ENCODE results near the gene GCHFR.

GCHFR gene

GRCh38 chr15:40772014-40772413 is 8.1 kb downstream of the GCHFR start:
- intact Hi-C loops (cut with DNase I), result no loop called here
- peak in 2 of 42 donors; percentile 23 to 30 for DNase-seq

GRCh38 chr15:40773496-40773895 is 9.6 kb downstream of the GCHFR start:
- no peak for DNase-seq
- intact Hi-C loops (cut with DNase I), result no loop called here

- intact Hi-C loops (cut with DNase I), result no loop called here
- no peak for DNase-seq
Measured at GRCh38 chr15:40773902-40774301, 10.0 kb downstream of the GCHFR start.

- intact Hi-C loops (cut with DNase I), result no loop called here
- DNase-seq, result peak in 25 of 42 donors; percentile 17 to 81 (median 47)
Measured at GRCh38 chr15:40775007-40775406, 11.1 kb downstream of the GCHFR start.

- intact Hi-C loops (cut with DNase I), result no loop called here
- no peak for DNase-seq
Measured at GRCh38 chr15:40775740-40776536, 12.1 kb downstream of the GCHFR start.

GRCh38 chr15:40776537-40777141 is 12.8 kb downstream of the GCHFR start:
- intact Hi-C loops (cut with DNase I), result no loop called here
- DNase-seq, result no peak

- intact Hi-C loops (cut with DNase I), result no loop called here
- DNase-seq, result peak in 41 of 42 donors; percentile 38 to 80 (median 62)
Measured at GRCh38 chr15:40782609-40783227, 18.9 kb downstream of the GCHFR start.

- intact Hi-C loops (cut with DNase I), result no loop called here
- no peak for DNase-seq
Measured at GRCh38 chr15:40785164-40785563, 21.3 kb downstream of the GCHFR start.

- intact Hi-C loops (cut with DNase I), result no loop called here
- no peak for DNase-seq
Measured at GRCh38 chr15:40785814-40786213, 21.9 kb downstream of the GCHFR start.

GRCh38 chr15:40787344-40787841 is 23.5 kb downstream of the GCHFR start:
- intact Hi-C loops (cut with DNase I), result no loop called here

GRCh38 chr15:40787991-40788390 is 24.1 kb downstream of the GCHFR start:
- intact Hi-C loops (cut with DNase I), result no loop called here
- DNase-seq, result no peak

More at GRCh38 chr15:40787344-40787841, 23.5 kb downstream of the GCHFR start:
- peak in 1 of 42 donors; percentile 21 for DNase-seq

- DNase-seq, result no peak
- intact Hi-C loops (cut with DNase I), result no loop called here
Measured at GRCh38 chr15:40789119-40789518, 25.3 kb downstream of the GCHFR start.

GRCh38 chr15:40789999-40790398 is 26.1 kb downstream of the GCHFR start:
- DNase-seq, result no peak
- intact Hi-C loops (cut with DNase I), result no loop called here

GRCh38 chr15:40790718-40791117 is 26.9 kb downstream of the GCHFR start:
- DNase-seq, result no peak
- intact Hi-C loops (cut with DNase I), result no loop called here

- DNase-seq, result no peak
- intact Hi-C loops (cut with DNase I), result no loop called here
Measured at GRCh38 chr15:40792394-40792793, 28.5 kb downstream of the GCHFR start.

GRCh38 chr15:40793216-40793989 is 29.5 kb downstream of the GCHFR start:
- DNase-seq, result peak in 1 of 42 donors; percentile 48
- intact Hi-C loops (cut with DNase I), result no loop called here

GRCh38 chr15:40796041-40796440 is 32.2 kb downstream of the GCHFR start:
- intact Hi-C loops (cut with DNase I), result no loop called here
- no peak for DNase-seq

- no peak for DNase-seq
- intact Hi-C loops (cut with DNase I), result no loop called here
Measured at GRCh38 chr15:40796512-40796911, 32.6 kb downstream of the GCHFR start.

- intact Hi-C loops (cut with DNase I), result no loop called here
- DNase-seq, result no peak
Measured at GRCh38 chr15:40799523-40799922, 35.7 kb downstream of the GCHFR start.

All from head of caudate nucleus (tissue), 42 donors.